H1 (cell line): ENCODE data around the gene TOM1L2. TPM values are rescaled to one million over a fixed set of nuclear protein-coding genes. Genes with fewer than 3 reads are reported as not detected.
A peak's percentile ranks its signal among the peaks of the same experiment; 100 is the strongest.

Experiments
- CTCF ChIA-PET: fragments of 300-600 bp; sonication (Branson Sonifier 250); formaldehyde crosslinking; loops from one replicate; lab custom pipeline; 2021; ENCODE audit not compliant: partially characterized antibody; lab: Charles Lee
- POLR2A ChIA-PET: fragments of 300-600 bp; sonication (Branson Sonifier 250); formaldehyde crosslinking; loops from one replicate; lab custom pipeline; 2021; ENCODE audit warnings: inconsistent platforms; ENCODE audit not compliant: partially characterized antibody; lab: Charles Lee
- DNase-seq, 2 experiments: peaks; one replicate each; pipeline versions ENCODE4 v3.0.0 to v3.0.0-alpha.2; 2010 to 2022; ENCODE audit warnings: low spot score in 2 of 2, low read depth in 1 of 2, mixed read lengths in 1 of 2
- FAIRE-seq: peaks from 2 replicates; lab custom pipeline; 2011; peaks lifted over from hg19 to GRCh38; lab: Jason Lieb, UNC
- H2AFZ ChIP-seq: 2 replicates; pipeline ENCODE4 v1.8.1; 2012; ENCODE audit warnings: low read length, inconsistent platforms
- H2AK5ac ChIP-seq: 2 replicates; pipeline ENCODE4 v1.6.1; 2013; ENCODE audit warnings: low read depth, low read length
- H2BK120ac ChIP-seq: replicated peaks from 2 replicates; pipeline ENCODE3; 2013; ENCODE audit warnings: low read depth, low read length, inconsistent platforms
- H2BK12ac ChIP-seq: 2 replicates; pipeline ENCODE4 v1.6.1; 2013; ENCODE audit warnings: low read depth, low read length
- H2BK15ac ChIP-seq: 2 replicates; pipeline ENCODE4 v1.6.1; 2013; ENCODE audit warnings: low read length
- H2BK20ac ChIP-seq: 2 replicates; pipeline ENCODE4 v1.6.1; 2013; ENCODE audit warnings: low read length
- H2BK5ac ChIP-seq: 2 replicates; pipeline ENCODE4 v1.6.1; 2013; ENCODE audit warnings: low read depth, low read length
- H3K14ac ChIP-seq: 2 replicates; pipeline ENCODE4 v1.6.1; 2013; ENCODE audit warnings: inconsistent platforms; ENCODE audit not compliant: insufficient read length
- H3K18ac ChIP-seq: 2 replicates; pipeline ENCODE4 v1.6.1; 2013; ENCODE audit warnings: low read length; ENCODE audit errors: extremely low read depth
- H3K23ac ChIP-seq: 2 replicates; pipeline ENCODE4 v1.6.1; 2013; ENCODE audit warnings: inconsistent platforms; ENCODE audit not compliant: insufficient read length
- H3K23me2 ChIP-seq: 2 replicates; pipeline ENCODE4 v1.6.1; 2013; ENCODE audit warnings: low read depth, low read length
- H3K27ac ChIP-seq: 2 replicates; pipeline ENCODE4 v1.6.1; 2011; ENCODE audit warnings: low read depth, low read length, inconsistent platforms
- H3K27me3 ChIP-seq, 4 experiments: replicated peaks in 1 of 4; 1 replicate in 1 of 4; 2 replicates in 3 of 4; pipeline versions ENCODE4 v1.6.1 to v1.8.1; 2011 to 2013; ENCODE audit warnings: low read length in 3 of 4, mild to moderate bottlenecking in 3 of 4, inconsistent platforms in 2 of 4, mixed read lengths in 2 of 4, moderate library complexity in 1 of 4; ENCODE audit not compliant: control insufficient read depth in 3 of 4, insufficient read depth in 3 of 4; ENCODE audit errors: extremely low read depth in 1 of 4
- H3K36me3 ChIP-seq, 4 experiments: 2 replicates each; pipeline versions ENCODE4 v1.6.1 to v1.8.1; 2011 to 2013; ENCODE audit warnings: mild to moderate bottlenecking in 4 of 4, low read length in 3 of 4, moderate library complexity in 2 of 4, control low read depth in 1 of 4, inconsistent platforms in 1 of 4; ENCODE audit not compliant: insufficient read depth in 4 of 4, control insufficient read depth in 2 of 4
- H3K4ac ChIP-seq: replicated peaks from 2 replicates; pipeline ENCODE3; 2013; ENCODE audit warnings: low read length, low read depth, mixed read lengths, inconsistent platforms; ENCODE audit not compliant: insufficient read length
- H3K4me1 ChIP-seq, 4 experiments: replicated peaks in 1 of 4; 1 replicate in 1 of 4; 2 replicates in 3 of 4; pipeline versions ENCODE4 v1.6.1 to v1.8.1; 2011 to 2013; ENCODE audit warnings: low read length in 3 of 4, inconsistent platforms in 2 of 4, mixed read lengths in 1 of 4; ENCODE audit not compliant: insufficient read depth in 4 of 4, control insufficient read depth in 3 of 4
- H3K4me2 ChIP-seq, 2 experiments: 2 replicates each; pipeline versions ENCODE4 v1.6.1 to v1.8.1; 2011 to 2013; ENCODE audit warnings: low read depth in 2 of 2, low read length in 2 of 2, control low read depth in 1 of 2, inconsistent platforms in 1 of 2, mild to moderate bottlenecking in 1 of 2; ENCODE audit not compliant: insufficient read depth in 1 of 2
- H3K4me3 ChIP-seq, 4 experiments: fragments of 200-600, 300-600 bp in 1 of 4; sonication (generic), shearing (Covaris generic), sonication (Bioruptor Twin) in 1 of 4; 2 replicates each; pipeline versions ENCODE4 v1.5.1 to v1.8.1; 2011 to 2016; ENCODE audit warnings: low read length in 4 of 4, low read depth in 3 of 4, control low read depth in 2 of 4, inconsistent platforms in 2 of 4, mild to moderate bottlenecking in 2 of 4, mixed read lengths in 1 of 4, moderate library complexity in 1 of 4; ENCODE audit not compliant: insufficient read depth in 2 of 4; ENCODE audit errors: extremely low read depth in 1 of 4
- H3K56ac ChIP-seq: replicated peaks from 2 replicates; pipeline ENCODE3; 2013; ENCODE audit warnings: low read depth, mild to moderate bottlenecking, mixed read lengths, low read length, inconsistent platforms; ENCODE audit not compliant: insufficient read length
- H3K79me1 ChIP-seq: 2 replicates; pipeline ENCODE4 v1.6.1; 2013; ENCODE audit warnings: low read depth, low read length, control low read depth
- H3K79me2 ChIP-seq, 2 experiments: 2 replicates each; pipeline versions ENCODE4 v1.6.1 to v1.8.1; 2012 to 2013; ENCODE audit warnings: low read length in 2 of 2, mild to moderate bottlenecking in 2 of 2, inconsistent platforms in 1 of 2; ENCODE audit not compliant: insufficient read depth in 2 of 2, control insufficient read depth in 1 of 2
- H3K9ac ChIP-seq, 4 experiments: replicated peaks in 1 of 4; 1 replicate in 1 of 4; 2 replicates in 3 of 4; pipeline versions ENCODE4 v1.6.1 to v1.8.1; 2011 to 2013; ENCODE audit warnings: low read depth in 3 of 4, low read length in 3 of 4, control low read depth in 2 of 4, mild to moderate bottlenecking in 2 of 4, moderate library complexity in 2 of 4, inconsistent platforms in 1 of 4; ENCODE audit errors: extremely low read depth in 1 of 4
- H3K9me3 ChIP-seq, 2 experiments: 2 replicates each; pipeline versions ENCODE4 v1.6.1 to v1.8.1; 2012 to 2013; ENCODE audit warnings: mild to moderate bottlenecking in 2 of 2, moderate library complexity in 2 of 2, control low read depth in 1 of 2, inconsistent platforms in 1 of 2, low read depth in 1 of 2, low read length in 1 of 2, mixed read lengths in 1 of 2; ENCODE audit not compliant: insufficient read depth in 2 of 2
- H4K20me1 ChIP-seq, 2 experiments: replicated peaks in 1 of 2; 2 replicates each; pipeline versions ENCODE3 to v1.8.1; 2011 to 2013; ENCODE audit warnings: inconsistent platforms in 2 of 2, low read length in 2 of 2, mild to moderate bottlenecking in 1 of 2; ENCODE audit not compliant: insufficient read depth in 2 of 2, control insufficient read depth in 1 of 2
- H4K5ac ChIP-seq: 2 replicates; pipeline ENCODE4 v1.6.1; 2013; ENCODE audit warnings: low read length, low read depth, mixed read lengths, inconsistent platforms; ENCODE audit not compliant: insufficient read length
- H4K8ac ChIP-seq: 2 replicates; pipeline ENCODE4 v1.8.0; 2013; ENCODE audit warnings: mild to moderate bottlenecking, moderate library complexity, low read length, inconsistent platforms; ENCODE audit not compliant: insufficient read depth; ENCODE audit errors: extremely low read depth
- H4K91ac ChIP-seq: replicated peaks from 2 replicates; pipeline ENCODE3; 2013; ENCODE audit warnings: low read length, mixed read lengths, inconsistent platforms; ENCODE audit not compliant: insufficient read length
- ASH2L ChIP-seq: fragments of 200-600, 300-600 bp; sonication (generic); IDR thresholded peaks from one replicate; pipeline ENCODE4 v1.7.1; 2017; ENCODE audit warnings: low read length
- JUND ChIP-seq: IDR thresholded peaks from 2 replicates; pipeline ENCODE4 v1.6.1; 2011; ENCODE audit warnings: mild to moderate bottlenecking, improper control_type of control experiment, low read length
- SP2 ChIP-seq: IDR thresholded peaks from 2 replicates; pipeline ENCODE4 v1.6.1; 2012; ENCODE audit warnings: mild to moderate bottlenecking, low read length, inconsistent platforms
- TAF7 ChIP-seq: optimal IDR thresholded peaks from 2 replicates; pipeline ENCODE3; 2011; ENCODE audit warnings: low read depth, mild to moderate bottlenecking, inconsistent platforms, low read length, moderate library complexity, borderline replicate concordance
- TBP ChIP-seq: IDR thresholded peaks from 2 replicates; pipeline ENCODE4 v1.6.1; 2011; ENCODE audit warnings: low read depth, low read length, improper control_type of control experiment
- WGBS, 2 experiments: shearing (Covaris generic) in 1 of 2; methylation state at CpG; one replicate each; pipeline versions ENCODE4 v1.1.6 to v1.1.7; 2013 to 2015; ENCODE audit warnings: low lambda C conversion rate in 2 of 2, mixed read lengths in 2 of 2, inconsistent platforms in 1 of 2, low coverage in 1 of 2, missing lambda C conversion rate in 1 of 2; ENCODE audit not compliant: insufficient replicate concordance in 2 of 2, insufficient coverage in 1 of 2, insufficient read length in 1 of 2; ENCODE audit errors: extremely low coverage in 1 of 2, missing lambda C conversion rate in 1 of 2; 5-methylcytosine and 5-hydroxymethylcytosine counted together
- polyA plus RNA-seq, 7 experiments: library from polyadenylated mRNA; depleted of rRNA in 3 of 7; stranded (reverse) in 5 of 7; unstranded in 2 of 7; fragments of >200 nt in 5 of 7; fragments of 200-250 nt in 2 of 7; gene quantifications; 1 replicate in 5 of 7; 2 replicates in 1 of 7; 4 replicates in 1 of 7; pipeline versions ENCODE4 v1.2.1 to v1.2.3, GENCODE V29; 2011 to 2013; ENCODE audit warnings: missing spikeins in 2 of 7, mixed read lengths in 2 of 7
- total RNA-seq: library from RNA; stranded (reverse); fragmentation: NEBNext Ultra II Directional; extraction: Animal tissue kit (Norgen Biotek cat#: 25700); gene quantifications from 2 replicates; pipeline ENCODE4 v1.2.1, GENCODE V29; 2021

The TOM1L2 gene
- total and polyA plus RNA-seq, 2 of the 8 experiments (the other 6 are each of a cell fraction or from before 2014, with no cell fraction given) = 2.0 to 3.4 TPM

- DNase-seq (no peak), FAIRE-seq (no peak)
- no peak overlapping the region for H3K23ac ChIP-seq
- H3K4me3 ChIP-seq = no peak overlapping the region
- no peak overlapping the region for H3K18ac ChIP-seq
- no peak overlapping the region for H4K8ac ChIP-seq
- no peak overlapping the region for H3K27ac ChIP-seq
- no peak overlapping the region for H2AK5ac ChIP-seq
- peaks cover 19 to 51% (median 33%) of the 10 kb centered on the region in 4 experiments; a peak in 7 of 8 replicates for H3K36me3 ChIP-seq
- H2BK20ac ChIP-seq = no peak overlapping the region
- no peak overlapping the region for H2AFZ ChIP-seq
- H3K79me1 ChIP-seq = peaks cover 31% of the 10 kb centered on the region
- WGBS, 2 experiments = 93% methylated on average over 12 of the region's 12 CpGs; no CpG with 5 or more reads in 1 of the 2 experiments
- H2BK120ac ChIP-seq = no peak overlapping the region
- H3K4me1 ChIP-seq = peaks cover 7 to 29% (median 21%) of the 10 kb centered on the region in 4 experiments
- no peak overlapping the region for H4K5ac ChIP-seq
- peaks cover 5% of the 10 kb centered on the region for H3K23me2 ChIP-seq
- no peak overlapping the region for H3K56ac ChIP-seq
- TF ChIP-seq TAF7 (no peak), SP2 (no peak), ASH2L (no peak), JUND (peak; percentile 70), TBP (no peak)
- no peak overlapping the region for H2BK5ac ChIP-seq
- H4K20me1 ChIP-seq = peaks cover 36 to 58% of the 10 kb centered on the region in 2 experiments
- no peak overlapping the region for H3K4me2 ChIP-seq
- no peak overlapping the region for H2BK15ac ChIP-seq
- ChIA-PET CTCF (interaction anchor here (0.8 to 18.1 kb wide), 8 partner anchors 8 to 139 kb away, joined by 3 to 375 read pairs (median 4); partner anchors contain the start of gene SREBF1), POLR2A (interaction anchor here (1.1 to 24.7 kb wide), 3 partner anchors 11 to 18 kb away, joined by 4 to 532 read pairs (median 13); partner anchors contain the start of gene SREBF1)
- no peaks in the 10 kb centered on the region for H3K9me3 ChIP-seq
- no peak overlapping the region for H4K91ac ChIP-seq
- peaks cover 4 to 34% of the 10 kb centered on the region in 2 experiments; a peak in 3 of 4 replicates for H3K79me2 ChIP-seq
- H3K27me3 ChIP-seq = no peaks in the 10 kb centered on the region; a peak in 1 of 7 replicates
- no peak overlapping the region for H2BK12ac ChIP-seq
- H3K14ac ChIP-seq = no peak overlapping the region
- no peak overlapping the region for H3K9ac ChIP-seq
- H3K4ac ChIP-seq = no peak overlapping the region
These were observed 152.6 kb downstream of the TOM1L2 start for GRCh38 chr17:17819561-17819995.
